HG03135 (cell line): ENCODE measurements around the gene SLC12A2.
A peak's percentile ranks its signal among the peaks of the same experiment; 100 is the strongest.

Experiments used
- ATAC-seq: cut with Tn5 transposase; IDR thresholded peaks from one replicate; pipeline ENCODE4 v1.9.1; 2021; ENCODE audit warnings: mild to moderate bottlenecking, moderate library complexity; ENCODE audit not compliant: unreplicated experiment

The SLC12A2 gene

DNA sequence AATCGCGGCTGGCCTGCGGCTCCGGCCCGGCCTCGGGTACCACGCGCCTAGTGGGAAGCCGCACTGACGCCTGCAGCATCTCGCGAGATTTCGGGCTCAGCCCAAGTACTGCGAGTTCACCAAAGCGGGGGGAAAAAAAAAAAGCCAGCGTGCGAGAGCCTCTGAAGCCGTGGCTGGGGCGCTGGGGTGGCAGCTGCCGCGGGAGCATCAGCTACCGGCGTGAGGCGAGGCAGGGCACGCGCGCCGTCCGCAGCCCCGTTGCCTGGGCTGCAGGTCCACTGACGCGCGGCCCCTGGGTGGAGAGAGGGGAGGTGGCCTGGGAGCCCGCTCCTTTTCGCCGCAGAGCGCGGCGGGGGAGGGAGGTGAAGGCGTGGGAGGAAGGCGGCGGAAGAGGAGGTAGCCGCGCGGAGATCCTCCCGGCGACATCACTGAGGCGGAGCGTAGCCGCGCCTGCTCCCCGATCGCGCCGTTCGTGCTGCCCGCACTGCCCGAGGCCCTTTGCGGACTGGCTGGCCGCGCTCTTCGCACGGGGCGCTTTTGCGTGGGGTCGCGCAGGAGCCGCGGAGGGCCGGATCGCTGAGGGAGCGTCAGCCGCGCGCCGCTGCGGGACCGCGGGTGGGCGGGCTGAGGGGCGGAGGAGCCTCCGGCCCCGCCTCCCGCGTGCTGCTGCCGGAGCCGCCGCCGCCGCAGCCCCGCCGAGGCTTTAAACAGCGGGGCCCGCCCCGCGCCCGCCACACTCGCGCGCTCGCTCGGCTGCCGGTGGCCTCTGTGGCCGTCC, at the start of gene SLC12A2:
Gene SLC12A2 (plus strand): TSS at position 734 of the 778 bp plus-strand sequence. CDS start 189 bp downstream, outside the sequence.
- peak; percentile 57 for ATAC-seq

DNA sequence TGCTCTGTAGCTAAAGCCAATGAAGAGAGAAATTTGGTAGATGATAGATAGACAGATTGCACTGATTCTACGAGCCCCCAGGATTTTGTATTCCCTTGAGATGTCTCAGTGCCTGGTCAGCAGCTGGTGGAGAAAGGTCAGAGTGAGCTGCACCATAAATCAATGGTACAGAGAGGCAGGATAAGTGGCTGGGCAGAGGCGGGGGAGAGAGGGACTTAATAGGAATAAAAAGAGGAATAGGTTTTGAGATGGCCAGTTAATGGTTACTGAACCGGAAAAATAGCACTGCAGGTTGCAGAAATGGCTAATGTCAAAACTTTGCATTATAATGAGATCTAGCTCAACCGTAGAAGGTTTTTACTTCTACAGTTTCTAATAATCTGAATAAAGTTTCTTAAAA, 47.9 kb upstream of the SLC12A2 start:
- ATAC-seq: no peak

DNA sequence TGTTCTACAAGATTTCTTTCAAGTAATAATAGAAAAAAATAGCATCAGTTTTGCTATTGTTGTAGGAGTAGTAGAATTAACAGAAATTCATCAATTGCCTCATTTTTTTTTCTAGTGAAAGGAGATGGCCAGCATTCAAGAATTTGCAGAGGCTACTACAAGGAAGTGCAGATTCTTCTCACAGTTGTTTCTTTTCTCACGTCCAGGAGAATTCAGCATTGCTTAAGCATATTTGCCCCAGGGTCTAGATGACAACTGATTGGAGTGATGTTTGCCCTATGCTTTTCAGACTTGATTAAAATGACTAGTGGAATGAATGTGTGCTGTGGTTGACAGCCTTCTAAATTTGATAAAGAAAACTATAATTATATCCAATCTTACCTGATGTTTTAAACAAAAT, 46.6 kb upstream of the SLC12A2 start:
- no peak for ATAC-seq

DNA sequence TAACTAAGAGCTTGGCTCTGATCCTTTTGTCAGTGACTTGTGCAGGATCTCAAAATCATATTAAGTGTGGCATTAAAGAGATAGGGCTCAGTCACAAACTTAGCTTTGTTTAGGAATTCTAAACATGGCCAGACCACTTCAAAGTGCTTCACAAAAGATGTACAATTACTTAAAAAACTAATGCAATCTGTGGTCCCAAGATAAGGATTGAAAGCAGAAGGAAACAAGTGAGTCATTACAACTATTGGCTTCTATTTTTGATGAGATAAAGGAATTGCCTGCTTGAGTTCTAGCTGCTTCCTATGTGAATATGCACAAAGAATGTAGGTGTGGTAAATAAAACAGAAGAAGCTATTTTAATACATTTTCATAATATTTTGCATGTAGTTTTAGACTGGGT, 44.9 kb upstream of the SLC12A2 start:
- no peak for ATAC-seq

DNA sequence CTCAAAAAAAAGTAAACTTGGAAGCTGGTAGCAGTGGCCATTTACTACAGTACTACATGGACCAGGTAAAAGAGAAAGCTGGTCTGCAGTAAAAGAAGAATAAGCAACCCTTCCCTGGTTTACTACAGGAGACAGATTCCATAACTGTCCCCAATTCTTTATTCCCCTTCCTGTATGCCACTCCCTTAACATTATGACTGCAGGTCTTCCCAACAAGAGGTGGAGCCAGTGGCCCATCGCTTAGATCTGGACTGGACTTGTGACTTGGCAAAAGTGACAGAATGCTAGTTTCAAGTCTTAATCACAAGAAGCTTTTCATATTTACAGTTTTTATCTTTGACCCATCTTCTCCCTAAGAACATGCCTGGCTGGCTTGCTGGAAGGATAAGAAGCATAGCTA, 42.6 kb upstream of the SLC12A2 start:
- no peak for ATAC-seq

DNA sequence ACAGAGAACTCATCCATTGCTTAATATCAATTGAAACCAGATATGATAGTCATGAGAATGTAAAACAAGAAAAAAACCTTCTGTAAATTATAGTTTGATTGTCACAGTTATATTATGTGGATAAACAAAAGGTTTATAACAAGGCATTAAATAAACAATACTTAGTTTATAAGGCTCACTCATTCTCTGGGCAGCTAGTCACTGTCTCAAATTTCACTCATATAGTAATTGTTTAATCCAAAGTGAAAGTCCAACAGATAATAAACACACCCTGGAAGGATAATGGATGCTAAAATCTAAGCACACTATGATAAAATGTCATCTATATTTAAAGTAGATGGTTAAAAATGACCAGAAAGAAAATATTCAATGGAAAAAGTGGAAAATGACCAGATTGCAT, 30.8 kb upstream of the SLC12A2 start:
- ATAC-seq: no peak

DNA sequence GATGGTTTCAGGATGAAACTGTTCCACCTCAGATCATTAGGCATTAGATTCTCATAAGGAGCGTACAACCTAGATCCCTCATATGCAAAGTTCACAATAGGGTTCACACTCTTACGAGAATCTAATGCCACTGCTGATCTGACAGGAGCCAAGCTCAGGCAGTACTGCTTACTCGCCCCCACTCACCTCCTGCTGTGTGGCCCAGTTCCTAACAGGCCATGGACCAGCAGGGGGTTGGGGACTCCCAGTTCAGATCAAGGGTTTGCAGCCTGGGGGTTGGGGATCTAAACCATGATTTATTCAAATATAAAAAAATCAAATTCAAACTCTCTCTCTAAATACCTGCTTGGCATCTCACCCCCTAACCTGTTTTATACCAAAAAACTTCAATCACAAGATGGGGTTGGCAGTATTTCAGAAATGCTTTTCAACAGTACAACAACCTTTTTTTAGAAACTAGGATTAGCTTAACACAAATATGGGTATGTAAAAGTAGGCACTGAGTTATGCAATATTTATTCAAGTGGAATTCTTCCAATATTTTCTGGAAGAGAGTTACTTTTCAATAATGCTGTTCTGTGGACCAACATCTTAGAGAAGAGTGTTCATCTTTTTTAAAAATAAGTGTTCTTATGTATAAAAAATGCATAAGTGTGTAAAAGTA, 30.1 kb upstream of the SLC12A2 start:
- ATAC-seq: no peak

DNA sequence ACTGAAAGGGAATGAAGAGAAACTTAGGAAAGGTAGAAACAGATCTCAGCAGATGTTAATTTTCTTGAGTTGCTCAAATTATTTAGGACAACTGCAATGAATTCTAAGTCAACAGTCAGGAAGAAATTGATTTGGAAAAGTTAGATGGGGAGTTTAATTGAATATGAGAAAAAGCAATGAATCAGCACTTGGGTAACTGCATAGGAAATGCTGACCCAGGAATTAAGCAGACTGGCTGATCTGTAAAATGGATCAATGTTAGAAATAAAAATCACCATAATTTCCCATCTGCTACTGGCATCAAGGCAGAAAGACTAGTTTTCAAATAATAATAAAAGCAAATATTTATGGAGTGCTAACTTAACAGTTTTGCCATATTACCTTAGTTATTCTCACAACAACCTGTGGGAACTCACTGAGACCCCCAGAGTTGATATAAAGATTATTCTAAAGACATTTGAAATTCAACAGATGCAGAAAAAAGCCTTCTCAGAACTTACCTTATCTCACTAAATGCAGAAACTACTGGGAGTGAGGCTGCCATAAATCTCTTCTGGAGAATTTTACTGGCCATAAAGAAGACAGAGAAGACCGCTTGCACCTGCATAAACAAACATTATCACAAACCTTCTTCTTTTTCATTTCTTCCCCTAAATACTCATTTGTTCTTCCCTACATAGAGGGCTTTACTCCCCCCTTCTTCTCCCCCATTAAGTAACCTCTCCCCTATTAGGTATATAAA, 22.8 kb upstream of the SLC12A2 start:
- ATAC-seq: no peak

DNA sequence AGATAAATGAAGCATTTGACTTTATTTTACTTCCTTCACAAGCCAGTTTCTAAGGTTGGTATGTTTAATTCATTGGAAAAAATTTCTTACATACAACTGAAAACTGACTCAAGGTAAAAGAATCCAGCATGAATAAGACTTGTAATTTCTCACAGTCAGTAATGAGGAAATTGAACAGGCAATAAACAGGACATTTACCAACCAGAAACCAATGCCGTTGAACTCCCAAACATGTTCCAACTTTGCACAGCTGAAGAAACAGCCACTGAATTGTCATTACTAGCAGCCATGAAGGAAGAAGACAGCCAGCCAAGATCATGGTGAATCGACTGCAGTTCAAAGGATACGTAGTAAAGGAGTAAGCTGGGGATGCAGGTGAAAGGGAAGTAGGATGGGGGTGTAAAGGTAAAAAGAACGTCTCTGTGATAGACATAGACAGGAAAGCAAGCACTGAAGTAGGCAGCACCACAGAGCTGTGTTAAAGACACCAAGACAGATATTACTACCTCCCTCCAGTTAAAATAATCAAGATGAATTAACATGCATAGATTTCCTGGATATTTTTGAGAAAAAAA, 21.3 kb upstream of the SLC12A2 start:
- no peak for ATAC-seq

DNA sequence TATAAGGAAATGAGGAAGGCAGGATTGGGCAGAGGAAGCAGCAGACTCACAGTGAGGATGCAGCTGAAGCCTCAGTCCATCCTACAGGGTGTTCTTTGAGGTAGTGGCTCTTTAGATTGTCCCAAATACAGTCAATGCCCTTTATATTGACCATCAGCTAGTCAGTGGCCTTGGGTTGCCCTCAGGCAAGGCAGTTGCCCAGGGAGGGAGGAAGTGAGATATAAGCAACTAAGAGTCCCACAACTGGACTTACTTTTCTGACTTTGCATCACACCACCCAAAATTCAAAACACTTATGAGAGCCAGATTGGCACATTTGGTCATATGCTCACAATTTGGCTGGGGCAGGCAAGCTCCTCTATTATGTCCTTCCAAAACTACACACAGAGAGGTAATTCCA, 9.4 kb upstream of the SLC12A2 start:
- ATAC-seq: no peak

DNA sequence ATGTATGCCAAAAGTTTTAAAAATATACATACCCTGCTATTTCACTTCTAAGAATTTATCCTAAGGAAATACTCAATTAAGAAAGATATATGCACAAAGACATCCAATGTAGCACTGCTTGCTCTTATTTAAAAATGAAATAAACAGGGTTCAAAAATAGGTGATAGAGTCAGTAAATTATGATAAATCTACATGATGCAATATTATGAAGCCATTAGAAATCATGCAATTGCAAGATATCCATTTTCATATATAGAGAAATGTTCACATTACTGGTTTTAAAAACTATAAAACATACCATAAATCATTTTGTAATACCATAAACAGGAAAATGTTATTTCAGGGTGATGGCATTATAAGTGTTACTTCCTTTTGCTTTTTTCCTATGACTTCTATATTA, 8.6 kb upstream of the SLC12A2 start:
- no peak for ATAC-seq

DNA sequence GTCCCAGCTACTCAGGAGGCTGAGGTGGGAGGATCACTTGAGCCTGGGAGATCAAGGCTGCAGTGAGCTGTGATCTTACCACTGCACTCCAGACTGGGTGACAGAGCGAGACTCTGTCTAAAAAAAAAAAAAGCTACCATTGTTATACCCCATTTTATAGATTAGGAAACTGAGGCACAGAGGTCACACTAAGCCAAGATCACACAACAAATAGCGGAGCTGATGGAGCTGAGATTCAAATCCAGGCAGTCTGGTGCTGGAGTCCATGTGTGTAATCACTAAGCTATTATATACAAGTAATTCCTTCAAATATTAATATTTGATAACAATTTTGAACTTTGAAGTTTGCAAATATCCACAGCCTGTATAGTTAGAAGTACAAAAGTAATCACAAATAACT, 6.0 kb upstream of the SLC12A2 start:
- ATAC-seq: no peak

DNA sequence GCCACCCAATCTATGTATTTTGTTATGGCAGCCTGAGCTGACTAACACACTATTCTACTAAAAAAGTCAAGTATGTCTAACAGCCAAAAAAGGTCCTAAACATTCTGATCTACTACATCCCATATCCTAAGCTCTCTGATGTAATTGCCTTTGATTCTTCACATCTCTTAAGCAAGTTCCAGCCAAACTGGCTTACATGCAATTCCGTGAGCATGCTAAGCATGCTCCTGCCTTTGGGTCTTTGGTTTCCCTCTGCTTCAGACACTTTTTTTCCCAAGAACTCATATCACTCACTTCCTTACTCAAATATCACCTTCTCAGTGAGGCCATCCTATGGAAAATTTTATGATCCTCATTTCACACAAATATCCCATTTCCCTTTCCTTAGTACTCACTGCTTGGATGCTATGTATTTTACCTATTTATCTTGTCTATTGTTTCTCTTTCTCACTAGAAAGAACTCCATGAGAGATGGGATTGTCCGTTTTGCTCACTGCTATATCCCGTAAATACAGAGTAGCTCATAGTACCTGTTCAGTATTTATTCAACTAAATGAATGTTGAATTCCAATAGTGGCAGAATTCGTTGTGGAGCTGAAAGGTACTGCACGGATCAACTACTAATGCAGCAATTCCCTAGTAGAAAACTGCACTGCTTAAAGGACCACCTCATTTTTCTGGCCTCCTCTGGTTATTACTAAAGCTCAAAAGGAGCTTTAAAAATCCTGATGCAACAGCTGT, 2.3 kb upstream of the SLC12A2 start:
- no peak for ATAC-seq

DNA sequence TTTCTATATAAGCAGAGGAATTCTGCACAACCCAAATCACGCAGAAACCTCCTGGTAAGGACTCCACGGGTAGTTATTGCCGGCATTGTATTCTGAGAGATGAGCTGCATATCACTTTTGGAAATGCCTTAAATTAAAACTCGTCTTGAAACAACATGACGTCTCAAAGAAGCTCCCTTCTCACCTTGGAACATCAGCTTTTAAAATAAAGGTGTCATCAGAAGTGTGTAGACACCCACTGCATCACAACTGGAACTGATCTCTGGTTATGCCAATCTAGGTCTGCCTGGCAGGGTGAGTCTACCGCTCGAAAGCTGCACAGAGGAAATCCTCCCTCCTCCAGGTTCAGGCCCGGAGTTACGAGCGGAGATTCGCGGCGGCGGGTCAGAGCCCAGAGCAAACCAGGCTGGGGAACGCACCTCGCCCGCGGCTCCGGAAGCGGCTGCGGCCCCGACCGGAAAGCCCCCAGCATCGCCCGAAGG, 974 bp upstream of the SLC12A2 start:
- ATAC-seq: peak; percentile 22

DNA sequence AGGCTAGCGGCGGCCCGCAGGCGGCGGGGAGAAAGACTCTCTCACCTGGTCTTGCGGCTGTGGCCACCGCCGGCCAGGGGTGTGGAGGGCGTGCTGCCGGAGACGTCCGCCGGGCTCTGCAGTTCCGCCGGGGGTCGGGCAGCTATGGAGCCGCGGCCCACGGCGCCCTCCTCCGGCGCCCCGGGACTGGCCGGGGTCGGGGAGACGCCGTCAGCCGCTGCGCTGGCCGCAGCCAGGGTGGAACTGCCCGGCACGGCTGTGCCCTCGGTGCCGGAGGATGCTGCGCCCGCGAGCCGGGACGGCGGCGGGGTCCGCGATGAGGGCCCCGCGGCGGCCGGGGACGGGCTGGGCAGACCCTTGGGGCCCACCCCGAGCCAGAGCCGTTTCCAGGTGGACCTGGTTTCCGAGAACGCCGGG, 253 bp downstream of the SLC12A2 start:
- peak; percentile 34 for ATAC-seq

DNA sequence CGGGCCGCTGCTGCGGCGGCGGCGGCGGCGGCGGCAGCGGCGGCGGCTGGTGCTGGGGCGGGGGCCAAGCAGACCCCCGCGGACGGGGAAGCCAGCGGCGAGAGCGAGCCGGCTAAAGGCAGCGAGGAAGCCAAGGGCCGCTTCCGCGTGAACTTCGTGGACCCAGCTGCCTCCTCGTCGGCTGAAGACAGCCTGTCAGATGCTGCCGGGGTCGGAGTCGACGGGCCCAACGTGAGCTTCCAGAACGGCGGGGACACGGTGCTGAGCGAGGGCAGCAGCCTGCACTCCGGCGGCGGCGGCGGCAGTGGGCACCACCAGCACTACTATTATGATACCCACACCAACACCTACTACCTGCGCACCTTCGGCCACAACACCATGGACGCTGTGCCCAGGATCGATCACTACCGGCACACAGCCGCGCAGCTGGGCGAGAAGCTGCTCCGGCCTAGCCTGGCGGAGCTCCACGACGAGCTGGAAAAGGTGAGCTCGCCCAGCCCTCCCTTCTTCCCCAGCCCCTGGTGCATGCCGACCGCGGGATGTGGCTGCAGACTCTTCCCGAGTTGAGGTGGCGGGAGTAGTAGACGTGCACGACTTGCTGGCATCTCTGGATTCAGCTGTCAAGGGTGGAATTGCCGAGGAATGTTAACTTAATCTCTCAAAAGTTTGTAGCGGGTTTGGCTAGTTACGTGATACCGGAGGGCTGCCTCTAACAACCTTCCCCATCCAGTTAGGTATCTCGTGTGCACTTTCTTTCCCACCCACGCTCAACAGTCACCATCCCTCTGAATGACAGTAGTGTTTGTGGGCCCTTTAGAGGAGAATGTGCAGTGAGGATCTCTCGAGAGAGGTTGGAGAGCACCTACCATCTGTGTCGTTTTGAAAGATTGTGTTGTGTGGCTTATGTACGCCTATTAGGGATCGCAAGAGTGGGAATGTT, 932 bp downstream of the SLC12A2 start:
- peak; percentile 16 for ATAC-seq

DNA sequence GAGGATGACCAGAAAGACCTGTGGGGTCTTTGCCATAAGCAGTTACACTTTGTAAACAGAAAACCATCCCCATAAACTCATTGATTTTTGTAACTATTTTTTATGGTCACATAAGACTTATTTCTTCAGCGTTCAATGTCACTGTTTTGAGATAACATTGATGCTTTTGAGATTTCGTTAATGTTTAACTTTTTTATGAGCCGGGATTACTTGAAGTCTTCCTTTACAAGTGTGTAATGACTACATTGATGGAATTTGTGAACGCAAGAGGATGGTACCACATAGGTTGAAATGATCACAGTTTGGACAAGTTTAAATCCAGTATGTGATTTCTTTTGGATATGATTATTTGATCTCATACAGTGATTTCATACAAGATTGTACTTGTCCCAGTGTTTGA, 1.8 kb downstream of the SLC12A2 start:
- no peak for ATAC-seq

DNA sequence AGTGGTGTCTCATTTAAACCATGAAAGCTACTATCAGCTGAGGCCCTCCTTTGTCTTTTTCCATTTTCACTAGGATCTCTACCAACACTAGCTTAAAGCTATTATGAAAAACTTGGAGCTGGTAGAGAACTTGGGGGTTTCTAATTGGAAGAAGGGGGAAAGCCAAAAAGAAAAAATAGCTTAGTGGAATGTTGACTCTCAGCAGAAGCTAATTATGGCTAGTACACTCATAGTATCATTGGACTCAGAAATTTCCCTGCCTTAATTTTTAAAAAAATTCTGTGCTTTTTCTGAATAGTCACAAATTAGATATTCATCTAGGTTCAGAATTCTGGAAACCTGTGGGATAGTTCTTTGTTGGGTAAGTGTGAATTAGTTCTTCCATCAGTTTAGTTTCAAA, 8.0 kb downstream of the SLC12A2 start:
- no peak for ATAC-seq

DNA sequence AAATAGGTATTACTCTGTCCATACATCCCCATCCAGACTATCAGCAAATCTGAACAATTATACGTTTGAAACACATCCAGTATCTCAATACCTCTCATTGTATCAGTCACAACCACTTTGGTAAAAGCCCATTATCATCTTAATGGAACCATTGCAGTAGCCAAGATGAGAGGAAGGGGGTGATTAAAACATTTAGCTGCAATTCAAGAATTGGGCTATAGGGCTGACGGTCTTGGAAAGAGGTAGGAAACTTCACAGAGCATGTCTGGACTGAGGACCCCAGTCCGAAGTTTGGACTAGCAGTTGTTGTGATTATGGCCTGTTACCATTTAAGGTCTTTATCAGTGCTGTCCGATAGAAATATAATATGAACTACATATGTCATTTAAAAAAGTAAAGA, 8.6 kb downstream of the SLC12A2 start:
- no peak for ATAC-seq

DNA sequence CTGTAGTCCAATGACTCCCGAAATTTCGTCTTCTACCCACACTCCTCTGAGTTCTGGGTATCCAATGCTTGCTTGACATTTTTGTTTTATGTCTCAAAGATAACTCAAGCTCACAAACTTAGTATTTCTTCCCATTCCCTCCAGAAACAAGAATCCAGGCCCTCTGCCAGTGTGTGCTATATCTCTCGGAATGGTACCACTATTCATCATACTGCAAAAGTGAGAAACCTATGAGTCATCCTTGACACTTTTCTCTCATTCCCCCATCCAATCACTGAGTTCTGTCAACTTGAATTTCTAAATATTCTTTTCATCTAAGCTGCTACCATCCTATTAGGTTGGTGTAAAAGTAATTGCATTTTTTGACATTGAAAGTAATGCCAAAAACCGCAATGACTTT, 9.8 kb downstream of the SLC12A2 start:
- ATAC-seq: no peak
